ENCODE results near the gene KCNA1.

GRCh38 chr12:4951083-4951482 lies 41.4 kb downstream of the KCNA1 start:
- TF ChIP-seq EZH2 (IDR thresholded peaks at IDR 0.05; ENCODE audit: insufficient read depth, poor library complexity, severe bottlenecking) (no peak), EZH2phosphoT487 (IDR thresholded peaks at IDR 0.05; ENCODE audit: insufficient read depth, low read depth) (no peak)

Measured in GM23248 (cell line).